ENCODE data around the gene SMAD1.
"Not testable (repeated sequence)": the region's sequence is repeated elsewhere in the genome, so short reads cannot be mapped to it uniquely, and the experiment has no call there.

Gene SMAD1

GRCh38 chr4:145565328-145565727 lies 83.7 kb downstream of the SMAD1 start:
- no peak for TF ChIP-seq CTCF (IDR thresholded peaks at IDR 0.05; ENCODE audit: control extremely low read depth, extremely low read depth, low read depth, missing control alignments)
- DNase-seq (ENCODE audit: extremely low spot score), result no peak
- ChIA-PET POLR2A (no interaction called here), CTCF (interaction anchor here (2.7 to 4.3 kb wide), 2 partner anchors 9 to 12 kb away, joined by 9 to 14 read pairs; no protein-coding TSS in a partner anchor)

DNA sequence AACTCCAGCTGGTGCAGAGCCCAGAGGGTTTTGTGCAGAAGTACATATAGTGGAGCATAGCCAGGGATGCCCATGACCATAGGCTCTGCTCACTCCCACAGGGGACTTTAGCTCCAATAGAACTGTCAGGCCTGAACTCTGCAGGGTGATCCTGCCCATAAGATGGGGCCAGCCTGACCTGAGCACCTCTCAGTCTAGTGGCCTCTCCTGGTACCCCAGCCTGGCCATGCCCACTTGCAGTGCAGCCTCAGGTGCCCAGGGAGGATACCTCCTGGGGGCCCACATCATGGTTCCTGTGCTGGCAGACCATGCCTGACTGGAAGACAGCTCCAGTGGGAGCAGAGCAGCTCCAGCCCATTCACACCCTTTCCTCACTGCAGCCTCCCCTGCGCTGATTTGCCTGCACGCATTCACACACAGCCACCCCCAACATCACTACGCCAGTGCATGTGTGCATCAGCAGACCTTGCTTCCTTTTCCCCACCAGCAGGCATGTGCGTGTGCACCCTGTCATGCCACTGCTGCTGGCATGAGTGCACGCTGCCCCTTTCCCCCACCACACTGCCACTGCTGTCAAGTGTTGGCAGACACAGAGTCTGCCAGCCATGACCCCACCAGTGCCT lies 84.5 kb downstream of the SMAD1 start:
- CTCF ChIA-PET, result interaction anchor here (2.7 to 4.3 kb wide), 2 partner anchors 9 to 13 kb away, joined by 9 to 14 read pairs; no protein-coding TSS in a partner anchor
- DNase-seq (ENCODE audit: extremely low spot score), result no peak
- no peak for TF ChIP-seq CTCF (IDR thresholded peaks at IDR 0.05; ENCODE audit: control extremely low read depth, extremely low read depth, low read depth, missing control alignments)
- POLR2A ChIA-PET, result no interaction called here

- ChIA-PET CTCF (interaction anchor here (2.7 kb wide), 1 partner anchor 10 kb away, joined by 9 read pairs; no protein-coding TSS in a partner anchor), POLR2A (no interaction called here)
- no peak for DNase-seq (ENCODE audit: extremely low spot score)
- no peak for TF ChIP-seq CTCF (IDR thresholded peaks at IDR 0.05; ENCODE audit: control extremely low read depth, extremely low read depth, low read depth, missing control alignments)
Measured at GRCh38 chr4:145566768-145567167, 85.1 kb downstream of the SMAD1 start.

DNA sequence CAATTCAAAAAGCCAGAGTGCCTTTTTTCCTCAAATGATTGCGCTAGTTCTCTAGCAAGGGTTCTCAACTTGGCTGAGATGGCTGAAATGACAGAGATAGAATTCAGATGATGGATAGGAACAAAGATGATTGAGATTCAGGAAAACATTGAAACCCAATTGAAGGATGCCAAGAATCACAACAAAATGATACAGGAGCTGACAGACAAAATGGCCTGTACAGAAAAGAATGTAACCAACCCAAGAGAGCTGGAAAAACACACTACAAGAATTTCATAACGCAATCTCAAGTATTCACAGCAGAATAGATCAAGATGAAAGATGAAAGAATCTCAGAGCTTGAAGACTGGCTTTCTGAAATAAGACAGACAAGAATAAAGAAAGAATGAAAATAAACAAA lies 85.9 kb downstream of the SMAD1 start:
- POLR2A ChIA-PET, result no interaction called here
- no peak for DNase-seq (ENCODE audit: extremely low spot score)
- no peak for TF ChIP-seq CTCF (IDR thresholded peaks at IDR 0.05; ENCODE audit: control extremely low read depth, extremely low read depth, low read depth, missing control alignments)
- CTCF ChIA-PET, result interaction anchor here (1.1 to 2.7 kb wide), 2 partner anchors 10 to 11 kb away, joined by 3 to 9 read pairs; no protein-coding TSS in a partner anchor

- CTCF ChIA-PET, result interaction anchor here (1.4 to 1.6 kb wide), 2 partner anchors 18 to 29 kb away, joined by 3 to 5 read pairs; no protein-coding TSS in a partner anchor
- DNase-seq (ENCODE audit: extremely low spot score); POLR2A ChIA-PET: not testable (repeated sequence)
Measured at GRCh38 chr4:145574546-145574945, 92.9 kb downstream of the SMAD1 start.

- no peak for DNase-seq (ENCODE audit: extremely low spot score)
- no peak for TF ChIP-seq CTCF (IDR thresholded peaks at IDR 0.05; ENCODE audit: control extremely low read depth, extremely low read depth, low read depth, missing control alignments)
- ChIA-PET POLR2A (no interaction called here), CTCF (no interaction called here)
Measured at GRCh38 chr4:145580906-145581305, 99.3 kb downstream of the SMAD1 start.

GRCh38 chr4:145583191-145584055 lies 101.8 kb downstream of the SMAD1 start:
- CTCF ChIA-PET, result interaction anchor here (1.1 kb wide), 2 partner anchors 10 to 26 kb away, joined by 3 read pairs; no protein-coding TSS in a partner anchor
- DNase-seq (ENCODE audit: extremely low spot score), result no peak
- TF ChIP-seq CTCF (IDR thresholded peaks at IDR 0.05; ENCODE audit: control extremely low read depth, extremely low read depth, low read depth, missing control alignments), result no peak
- POLR2A ChIA-PET, result no interaction called here

All from GM10248 (cell line).